Peyer's patch (tissue), 4 donors: Measurements from ENCODE around the gene FAM229A. TPM values are rescaled to one million over a fixed set of nuclear protein-coding genes. Genes with fewer than 3 reads are reported as not detected.
"Not testable (repeated sequence)": the region's sequence is repeated elsewhere in the genome, so short reads cannot be mapped to it uniquely, and the experiment has no call there.

Experiments used
- DNase-seq, 3 donors: peaks; one replicate each; pipeline ENCODE4 v3.0.0-alpha.2; 2017 to 2019
- H3K27ac ChIP-seq, 4 donors: fragments of 200-600 bp; sonication (generic); one replicate each; pipeline ENCODE4 v1.5.1; 2016 to 2019
- H3K27me3 ChIP-seq, 2 donors: fragments of 200-600 bp; sonication (generic); one replicate each; pipeline ENCODE4 v1.5.1; 2019
- H3K36me3 ChIP-seq, 3 donors: fragments of 200-600 bp; sonication (generic); one replicate each; pipeline ENCODE4 v1.5.1; 2016 to 2019
- H3K4me1 ChIP-seq, 4 donors: fragments of 200-600 bp; sonication (generic); one replicate each; pipeline ENCODE4 v1.5.1; 2016 to 2019
- H3K4me3 ChIP-seq, 4 donors: fragments of 200-600 bp; sonication (generic); 1 replicate in 3 of 4; 2 replicates in 1 of 4; pipeline ENCODE4 v1.5.1; 2016 to 2019; ENCODE audit warnings: mild to moderate bottlenecking in 1 of 4
- H3K9me3 ChIP-seq, 4 donors: fragments of 200-600 bp; sonication (generic); one replicate each; pipeline ENCODE4 v1.5.1; 2016 to 2019; ENCODE audit warnings: mild to moderate bottlenecking in 1 of 4
- POLR2A ChIP-seq, 2 donors: fragments of 450-650 bp; IDR thresholded peaks; one replicate each; pipeline ENCODE4 v1.5.1; 2017; ENCODE audit warnings: antibody characterized with exemption in 2 of 2, mild to moderate bottlenecking in 2 of 2, moderate library complexity in 2 of 2
- total RNA-seq, 4 donors: library from RNA; depleted of rRNA; stranded (reverse); fragments of >200 nt; gene quantifications; one replicate each; pipeline ENCODE4 v1.1.0, GENCODE V29; 2016
- TF ChIP-seq, protein P1 (sequence below), 6 experiments: fragments of 450-650 bp in 4 of 6; fragments of 200-600 bp in 2 of 6; sonication (generic) in 1 of 6; IDR thresholded peaks; one replicate each; pipeline ENCODE4 v1.5.1; 2017 to 2019; ENCODE audit warnings: antibody characterized with exemption in 6 of 6, mild to moderate bottlenecking in 3 of 6, moderate library complexity in 1 of 6

The FAM229A gene
- total RNA-seq, 4 donors from 2014 or later: 15.7 to 44.5 (median 25.6) TPM

DNA sequence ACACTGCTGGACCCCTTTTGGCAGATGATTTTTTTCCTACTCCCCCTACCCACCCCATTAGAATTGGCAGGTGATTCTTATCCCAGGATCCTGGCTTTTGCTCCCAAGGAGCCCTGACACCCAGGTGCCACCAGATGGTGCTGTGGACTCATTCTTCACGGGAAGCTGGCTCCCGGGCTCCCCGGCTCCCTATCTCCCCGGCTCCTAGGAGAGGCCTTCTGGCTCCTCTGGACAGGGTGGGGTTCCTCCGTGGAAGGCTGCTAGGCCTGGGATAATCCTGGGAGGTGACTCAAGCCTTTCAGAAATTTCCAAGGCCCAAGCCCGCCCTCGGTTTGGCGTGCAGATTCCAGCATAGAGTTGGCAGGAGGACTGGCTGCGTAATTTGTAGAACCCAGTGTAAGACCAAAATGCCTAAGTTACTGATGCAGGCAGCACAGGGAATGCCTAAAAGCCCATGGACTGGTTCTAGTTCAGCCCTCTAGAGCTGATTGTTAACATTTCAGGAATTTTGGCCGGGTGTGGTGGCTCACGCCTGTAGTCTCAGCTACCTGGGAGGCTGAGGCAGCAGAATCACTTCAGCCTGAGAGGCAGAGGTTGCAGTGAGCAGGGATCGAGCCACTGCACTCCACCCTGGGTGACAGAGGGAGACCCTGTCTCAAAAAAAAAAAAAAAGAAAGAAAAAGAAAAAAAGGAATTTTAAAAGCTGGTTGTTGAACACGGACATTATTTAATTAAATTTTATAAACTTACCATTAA, 38.8 kb upstream of the FAM229A start:
- TF ChIP-seq POLR2A (IDR thresholded peaks at IDR 0.05): no peak
- TF ChIP-seq, protein P1, sequence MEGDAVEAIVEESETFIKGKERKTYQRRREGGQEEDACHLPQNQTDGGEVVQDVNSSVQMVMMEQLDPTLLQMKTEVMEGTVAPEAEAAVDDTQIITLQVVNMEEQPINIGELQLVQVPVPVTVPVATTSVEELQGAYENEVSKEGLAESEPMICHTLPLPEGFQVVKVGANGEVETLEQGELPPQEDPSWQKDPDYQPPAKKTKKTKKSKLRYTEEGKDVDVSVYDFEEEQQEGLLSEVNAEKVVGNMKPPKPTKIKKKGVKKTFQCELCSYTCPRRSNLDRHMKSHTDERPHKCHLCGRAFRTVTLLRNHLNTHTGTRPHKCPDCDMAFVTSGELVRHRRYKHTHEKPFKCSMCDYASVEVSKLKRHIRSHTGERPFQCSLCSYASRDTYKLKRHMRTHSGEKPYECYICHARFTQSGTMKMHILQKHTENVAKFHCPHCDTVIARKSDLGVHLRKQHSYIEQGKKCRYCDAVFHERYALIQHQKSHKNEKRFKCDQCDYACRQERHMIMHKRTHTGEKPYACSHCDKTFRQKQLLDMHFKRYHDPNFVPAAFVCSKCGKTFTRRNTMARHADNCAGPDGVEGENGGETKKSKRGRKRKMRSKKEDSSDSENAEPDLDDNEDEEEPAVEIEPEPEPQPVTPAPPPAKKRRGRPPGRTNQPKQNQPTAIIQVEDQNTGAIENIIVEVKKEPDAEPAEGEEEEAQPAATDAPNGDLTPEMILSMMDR (IDR thresholded peaks at IDR 0.05): peak; percentile 42 to 90 (median 84)
- Histone ChIP-seq H3K27me3 (no peaks in the 10 kb centered on the region), H3K4me3 (no peak overlapping the region), H3K36me3 (no peaks in the 10 kb centered on the region), H3K27ac (peak overlapping the region in 2 of 4 donors; percentile 3 to 30), H3K4me1 (peaks cover 0 to 6% (median 2%) of the 10 kb centered on the region in 4 donors), H3K9me3 (no peaks in the 10 kb centered on the region)
- DNase-seq: peak; percentile 56 to 90 (median 85)

DNA sequence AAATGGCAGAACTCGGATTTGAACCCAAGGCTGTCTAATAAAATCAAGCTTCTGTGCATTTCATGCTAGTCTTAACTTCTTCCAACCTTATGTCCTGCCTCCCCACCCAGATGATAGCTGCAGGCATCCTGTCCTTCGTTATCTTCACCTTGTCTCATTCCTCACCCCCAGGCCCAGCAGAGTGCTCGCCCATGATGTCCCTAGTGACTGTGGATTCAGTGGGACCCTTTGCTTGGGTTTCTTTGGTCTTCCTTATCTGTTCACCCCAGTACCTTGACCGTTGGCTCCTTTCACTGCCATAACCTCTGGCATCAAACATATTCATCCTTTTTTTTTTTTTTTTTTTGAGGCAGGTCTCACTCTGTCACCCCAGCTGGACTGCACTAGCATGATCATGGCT, 37.6 kb upstream of the FAM229A start:
- H3K4me3 ChIP-seq: no peak overlapping the region
- H3K4me1 ChIP-seq: peaks cover 0 to 6% (median 2%) of the 10 kb centered on the region in 4 donors
- no peaks in the 10 kb centered on the region for H3K9me3 ChIP-seq
- H3K27ac ChIP-seq: no peak overlapping the region
- H3K36me3 ChIP-seq: no peaks in the 10 kb centered on the region
- no peak for DNase-seq
- TF ChIP-seq POLR2A (IDR thresholded peaks at IDR 0.05): no peak
- TF ChIP-seq, protein P1 (IDR thresholded peaks at IDR 0.05): no peak
- no peaks in the 10 kb centered on the region for H3K27me3 ChIP-seq

DNA sequence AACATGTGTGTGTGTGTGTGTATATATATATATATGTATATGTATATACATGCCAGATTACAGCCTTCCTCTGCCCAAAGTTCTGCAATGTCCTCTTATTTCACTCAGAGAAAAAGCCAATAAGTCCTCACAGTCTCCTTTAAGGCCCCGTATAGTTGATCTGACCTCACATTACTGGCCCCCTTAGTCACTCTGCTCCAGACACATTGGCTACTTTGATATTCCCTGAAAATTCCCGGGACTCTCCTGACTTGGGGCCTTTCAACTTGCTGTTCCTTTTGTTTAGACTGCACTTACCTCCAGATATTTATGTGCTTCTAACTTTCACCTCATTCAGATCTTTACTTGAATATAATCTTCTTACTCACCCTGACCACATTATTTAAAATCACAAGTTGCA, 36.1 kb upstream of the FAM229A start:
- Histone ChIP-seq H3K27me3 (no peaks in the 10 kb centered on the region), H3K4me3 (no peak overlapping the region), H3K9me3 (no peaks in the 10 kb centered on the region), H3K27ac (no peak overlapping the region), H3K36me3 (no peaks in the 10 kb centered on the region), H3K4me1 (peaks cover 0 to 8% (median 3%) of the 10 kb centered on the region in 4 donors)
- no peak for DNase-seq
- TF ChIP-seq, protein P1 (IDR thresholded peaks at IDR 0.05): no peak
- TF ChIP-seq POLR2A (IDR thresholded peaks at IDR 0.05): no peak

DNA sequence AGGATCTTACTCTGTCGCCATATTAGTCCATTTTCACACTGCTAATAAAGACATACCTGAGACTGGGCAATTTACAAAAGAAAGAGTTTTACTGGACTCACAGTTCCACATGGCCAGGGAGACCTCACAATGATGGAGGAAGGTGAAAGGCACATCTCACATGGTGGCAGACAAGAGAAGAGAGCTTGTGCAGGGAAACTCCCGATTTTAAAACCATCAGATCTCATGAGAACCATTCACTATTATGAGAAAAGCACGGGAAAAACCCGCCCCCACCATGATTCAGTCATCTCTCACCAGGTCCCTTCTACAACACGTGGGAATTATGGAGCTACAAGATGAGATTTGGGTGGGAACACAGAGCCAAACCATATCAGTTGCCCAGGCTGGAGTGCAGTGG, 34.2 kb upstream of the FAM229A start:
- not testable (repeated sequence) for H3K36me3 ChIP-seq, DNase-seq, H3K9me3 ChIP-seq, H3K27ac ChIP-seq, H3K4me3 ChIP-seq, H3K27me3 ChIP-seq
- peaks cover 0 to 26% (median 5%) of the 10 kb centered on the region in 4 donors for H3K4me1 ChIP-seq

DNA sequence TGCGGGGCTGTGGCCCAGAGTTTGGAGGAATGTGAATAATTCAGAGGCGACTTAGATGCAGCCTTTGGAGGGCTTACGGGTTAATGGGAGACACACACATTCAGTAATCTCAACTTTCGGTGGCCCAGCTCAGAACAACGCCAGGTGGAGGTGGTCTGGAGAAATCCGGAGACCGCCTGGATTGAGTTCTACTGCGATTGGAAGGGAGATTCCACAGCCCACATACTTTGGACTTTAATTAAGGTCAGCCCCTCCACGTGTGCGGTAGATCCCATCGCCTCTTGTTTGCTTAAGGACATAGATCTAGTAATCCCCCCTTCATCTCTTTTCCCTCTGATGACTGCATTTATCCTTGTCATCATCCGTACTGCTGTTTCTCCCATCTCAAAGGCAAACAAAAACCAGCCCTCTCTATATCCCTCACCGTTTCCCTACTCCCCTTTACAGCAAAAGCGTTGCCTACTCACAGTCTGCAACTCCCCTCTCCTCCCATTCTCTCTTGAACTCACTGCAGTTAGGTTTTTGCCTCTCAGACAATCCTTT, 32.7 kb upstream of the FAM229A start:
- Histone ChIP-seq H3K27me3 (no peaks in the 10 kb centered on the region), H3K36me3 (peaks cover 0 to 20% (median 0%) of the 10 kb centered on the region in 3 donors), H3K4me3 (peak overlapping the region; percentile 63 to 91 (median 71)), H3K27ac (peak overlapping the region; percentile 84 to 90 (median 88)), H3K4me1 (peaks cover 0 to 23% (median 3%) of the 10 kb centered on the region in 4 donors), H3K9me3 (no peaks in the 10 kb centered on the region)
- no peak for DNase-seq
- TF ChIP-seq, protein P1 (IDR thresholded peaks at IDR 0.05): no peak

DNA sequence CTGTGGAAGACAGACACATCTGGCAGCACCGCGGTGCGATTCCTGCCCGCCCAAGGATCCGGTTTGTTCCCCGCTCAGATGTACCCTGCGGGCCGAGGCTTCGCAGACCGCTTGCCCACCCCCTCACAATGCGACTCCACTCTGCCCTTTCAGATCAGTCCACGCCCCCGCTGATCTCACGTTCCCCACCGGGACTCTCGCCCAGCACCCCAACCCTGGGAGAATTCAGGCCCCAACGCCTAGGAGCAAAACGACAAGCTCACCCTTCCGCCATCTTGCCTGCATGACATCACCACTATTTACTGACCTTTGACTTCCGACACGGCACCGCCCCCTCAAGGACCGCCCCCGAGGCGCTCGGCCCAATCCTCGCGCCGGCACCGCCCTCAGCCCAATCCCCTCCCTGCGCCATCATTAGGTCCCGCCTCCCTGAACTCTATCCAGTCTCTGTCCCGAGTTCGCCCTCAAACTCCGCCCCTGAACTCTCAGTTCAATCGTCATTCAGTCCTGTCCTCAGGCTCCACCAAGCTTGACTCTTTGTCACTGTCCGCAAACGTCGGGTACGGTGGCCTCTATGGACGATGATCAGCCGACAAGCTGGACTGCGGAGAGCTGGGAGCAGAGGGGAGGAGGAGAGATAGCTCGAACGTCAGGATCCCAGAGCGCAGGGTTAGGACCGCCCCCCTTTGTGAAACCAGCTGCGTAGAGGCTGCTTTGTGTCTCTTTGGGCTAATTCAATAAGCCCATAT, 32.0 kb upstream of the FAM229A start, which contains the start of gene BSDC1:
Gene BSDC1 (minus strand): TSS at position 301 of the 749 bp plus-strand sequence. CDS start 27 bp downstream, at position 274.
- Histone ChIP-seq H3K27me3 (no peaks in the 10 kb centered on the region), H3K36me3 (peaks cover 0 to 26% (median 0%) of the 10 kb centered on the region in 3 donors)

More for the DNA sequence above, 32.0 kb upstream of the FAM229A start, which contains the start of gene BSDC1:
- peak; percentile 99 for DNase-seq
- TF ChIP-seq POLR2A (IDR thresholded peaks at IDR 0.05): peak; percentile 80 to 95
- TF ChIP-seq, protein P1 (IDR thresholded peaks at IDR 0.05): no peak
- Histone ChIP-seq H3K4me3 (peak within 1 kb of the TSS; percentile 63 to 91 (median 71)), H3K27ac (peak within 1 kb of the TSS; percentile 84 to 90 (median 88)), H3K9me3 (no peaks in the 10 kb centered on the region), H3K4me1 (peaks cover 0 to 23% (median 3%) of the 10 kb centered on the region in 4 donors)
